ENCODE results near the gene GGN. TPM values are rescaled to one million over a fixed set of nuclear protein-coding genes. Genes with fewer than 3 reads are reported as not detected.

Gene GGN
- total and polyA plus RNA-seq, 9 of the 15 experiments (the other 6 are each of a cell fraction or from before 2014, with no cell fraction given): 0.15 to 0.33 TPM; not detected in 7

DNA sequence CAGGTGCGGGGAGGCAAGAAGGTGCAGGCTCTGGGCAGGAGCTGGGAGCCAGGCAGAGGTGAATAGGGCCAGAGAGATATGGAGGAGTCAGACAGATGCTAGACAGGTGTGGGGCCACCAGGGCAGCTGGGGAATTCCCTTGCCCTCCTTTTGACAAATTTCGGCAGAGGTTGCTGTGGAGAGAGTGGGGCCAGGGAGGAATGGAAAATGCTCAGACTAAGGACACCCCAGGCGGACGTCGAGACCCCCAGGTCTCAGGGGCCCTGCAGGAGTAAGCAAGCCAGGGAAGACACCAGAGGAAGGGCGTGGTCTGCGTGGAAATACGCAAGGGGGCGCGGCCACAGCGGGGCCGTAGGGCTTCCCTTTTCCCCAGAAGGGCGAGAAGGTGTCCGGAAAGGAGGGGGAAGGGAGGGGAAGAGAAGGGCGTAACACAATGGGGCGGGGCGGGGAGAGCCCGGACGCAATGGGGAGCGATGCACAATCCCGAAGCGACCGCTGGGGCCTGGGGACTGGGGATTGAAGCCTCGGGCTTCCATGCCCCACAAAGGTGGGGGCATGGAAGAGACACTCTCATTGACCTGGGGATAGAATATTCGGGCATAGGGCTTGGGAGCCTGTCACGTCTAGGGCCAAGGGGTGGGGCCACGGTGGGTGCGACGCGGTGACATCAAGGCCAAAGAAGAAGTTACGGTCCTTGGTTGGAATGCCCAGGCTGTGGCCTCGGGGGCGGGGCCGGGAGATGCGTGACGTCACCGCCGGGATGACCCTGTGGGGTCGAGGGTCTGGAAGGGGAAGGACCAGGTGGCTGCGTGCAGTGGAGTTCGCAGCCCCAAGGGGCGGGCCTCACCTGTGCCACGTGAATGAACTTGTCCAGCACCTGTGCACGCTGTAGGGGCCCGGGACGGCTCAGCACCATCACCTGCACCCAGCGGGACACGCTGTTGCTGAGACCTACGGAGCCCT lies 30.0 kb upstream of the GGN start (continued):
- TF ChIP-seq, protein P1, sequence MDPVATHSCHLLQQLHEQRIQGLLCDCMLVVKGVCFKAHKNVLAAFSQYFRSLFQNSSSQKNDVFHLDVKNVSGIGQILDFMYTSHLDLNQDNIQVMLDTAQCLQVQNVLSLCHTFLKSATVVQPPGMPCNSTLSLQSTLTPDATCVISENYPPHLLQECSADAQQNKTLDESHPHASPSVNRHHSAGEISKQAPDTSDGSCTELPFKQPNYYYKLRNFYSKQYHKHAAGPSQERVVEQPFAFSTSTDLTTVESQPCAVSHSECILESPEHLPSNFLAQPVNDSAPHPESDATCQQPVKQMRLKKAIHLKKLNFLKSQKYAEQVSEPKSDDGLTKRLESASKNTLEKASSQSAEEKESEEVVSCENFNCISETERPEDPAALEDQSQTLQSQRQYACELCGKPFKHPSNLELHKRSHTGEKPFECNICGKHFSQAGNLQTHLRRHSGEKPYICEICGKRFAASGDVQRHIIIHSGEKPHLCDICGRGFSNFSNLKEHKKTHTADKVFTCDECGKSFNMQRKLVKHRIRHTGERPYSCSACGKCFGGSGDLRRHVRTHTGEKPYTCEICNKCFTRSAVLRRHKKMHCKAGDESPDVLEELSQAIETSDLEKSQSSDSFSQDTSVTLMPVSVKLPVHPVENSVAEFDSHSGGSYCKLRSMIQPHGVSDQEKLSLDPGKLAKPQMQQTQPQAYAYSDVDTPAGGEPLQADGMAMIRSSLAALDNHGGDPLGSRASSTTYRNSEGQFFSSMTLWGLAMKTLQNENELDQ (CRISPR knock-in tag; IDR thresholded peaks at IDR 0.05; ENCODE audit: borderline replicate concordance): no peak
- TF ChIP-seq ZNF77 (CRISPR knock-in tag; IDR thresholded peaks at IDR 0.05) (no peak), MYNN (IDR thresholded peaks at IDR 0.05) (no peak), MYNN (CRISPR knock-in tag; IDR thresholded peaks at IDR 0.05) (no peak), SMARCA5 (IDR thresholded peaks at IDR 0.05) (no peak), HLTF (IDR thresholded peaks at IDR 0.05) (no peak), MEF2D (tag; conservative IDR thresholded peaks at IDR 0.05; ENCODE audit: low read depth) (no peak), IFI16 (CRISPR knock-in tag; IDR thresholded peaks at IDR 0.05) (no peak), MAFF (IDR thresholded peaks at IDR 0.05; ENCODE audit: low read length) (no peak), EHMT2 (IDR thresholded peaks at IDR 0.05) (0 out of 2 replicates have a peak, but pooled peaks have one; percentile 29), ZKSCAN1 (IDR thresholded peaks at IDR 0.05; ENCODE audit: low read depth, low read length) (no peak), NUFIP1 (IDR thresholded peaks at IDR 0.05; ENCODE audit: partially characterized antibody) (no peak), ELF4 (CRISPR knock-in tag; IDR thresholded peaks at IDR 0.05) (0 out of 2 replicates have a peak, but pooled peaks have one; percentile 14), SP1 (CRISPR knock-in tag; IDR thresholded peaks at IDR 0.05) (peak; percentile 52; the same call in 1 of the 2 replicates), CBFA2T3 (IDR thresholded peaks at IDR 0.05) (no peak), FUS (optimal IDR thresholded peaks at IDR 0.05; ENCODE audit: low read depth, low read length) (no peak), ETV5 (CRISPR knock-in tag; IDR thresholded peaks at IDR 0.05; ENCODE audit: low read depth) (no peak), SMAD1 (IDR thresholded peaks at IDR 0.05; ENCODE audit: low read depth, low read length, partially characterized antibody) (no peak), FOXP1 (CRISPR knock-in tag; IDR thresholded peaks at IDR 0.05) (no peak), FOXA3 (CRISPR knock-in tag; conservative IDR thresholded peaks at IDR 0.05 in 1 of 2, IDR thresholded peaks at IDR 0.05 in 1 of 2) (no peak; a peak in 1 of 4 replicates), ZNF586 (CRISPR knock-in tag; conservative IDR thresholded peaks at IDR 0.05) (no peak)
- TF ChIP-seq, protein P2, sequence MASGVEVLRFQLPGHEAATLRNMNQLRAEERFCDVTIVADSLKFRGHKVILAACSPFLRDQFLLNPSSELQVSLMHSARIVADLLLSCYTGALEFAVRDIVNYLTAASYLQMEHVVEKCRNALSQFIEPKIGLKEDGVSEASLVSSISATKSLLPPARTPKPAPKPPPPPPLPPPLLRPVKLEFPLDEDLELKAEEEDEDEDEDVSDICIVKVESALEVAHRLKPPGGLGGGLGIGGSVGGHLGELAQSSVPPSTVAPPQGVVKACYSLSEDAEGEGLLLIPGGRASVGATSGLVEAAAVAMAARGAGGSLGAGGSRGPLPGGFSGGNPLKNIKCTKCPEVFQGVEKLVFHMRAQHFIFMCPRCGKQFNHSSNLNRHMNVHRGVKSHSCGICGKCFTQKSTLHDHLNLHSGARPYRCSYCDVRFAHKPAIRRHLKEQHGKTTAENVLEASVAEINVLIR (CRISPR knock-in tag; IDR thresholded peaks at IDR 0.05): 0 out of 2 replicates have a peak, but pooled peaks have one; percentile 25
- TF ChIP-seq, protein P3, sequence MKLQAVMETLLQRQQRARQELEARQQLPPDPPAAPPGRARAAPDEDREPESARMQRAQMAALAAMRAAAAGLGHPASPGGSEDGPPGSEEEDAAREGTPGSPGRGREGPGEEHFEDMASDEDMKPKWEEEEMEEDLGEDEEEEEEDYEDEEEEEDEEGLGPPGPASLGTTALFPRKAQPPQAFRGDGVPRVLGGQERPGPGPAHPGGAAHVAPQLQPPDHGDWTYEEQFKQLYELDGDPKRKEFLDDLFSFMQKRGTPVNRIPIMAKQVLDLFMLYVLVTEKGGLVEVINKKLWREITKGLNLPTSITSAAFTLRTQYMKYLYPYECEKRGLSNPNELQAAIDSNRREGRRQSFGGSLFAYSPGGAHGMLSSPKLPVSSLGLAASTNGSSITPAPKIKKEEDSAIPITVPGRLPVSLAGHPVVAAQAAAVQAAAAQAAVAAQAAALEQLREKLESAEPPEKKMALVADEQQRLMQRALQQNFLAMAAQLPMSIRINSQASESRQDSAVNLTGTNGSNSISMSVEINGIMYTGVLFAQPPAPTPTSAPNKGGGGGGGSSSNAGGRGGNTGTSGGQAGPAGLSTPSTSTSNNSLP (IDR thresholded peaks at IDR 0.05; ENCODE audit: borderline replicate concordance, low read depth, low read length): no peak
- TF ChIP-seq, protein P4, sequence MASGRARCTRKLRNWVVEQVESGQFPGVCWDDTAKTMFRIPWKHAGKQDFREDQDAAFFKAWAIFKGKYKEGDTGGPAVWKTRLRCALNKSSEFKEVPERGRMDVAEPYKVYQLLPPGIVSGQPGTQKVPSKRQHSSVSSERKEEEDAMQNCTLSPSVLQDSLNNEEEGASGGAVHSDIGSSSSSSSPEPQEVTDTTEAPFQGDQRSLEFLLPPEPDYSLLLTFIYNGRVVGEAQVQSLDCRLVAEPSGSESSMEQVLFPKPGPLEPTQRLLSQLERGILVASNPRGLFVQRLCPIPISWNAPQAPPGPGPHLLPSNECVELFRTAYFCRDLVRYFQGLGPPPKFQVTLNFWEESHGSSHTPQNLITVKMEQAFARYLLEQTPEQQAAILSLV (tag; IDR thresholded peaks at IDR 0.05): no peak

Measured in K562 (cell line).